ENCODE results near the gene DLK1.

DNA sequence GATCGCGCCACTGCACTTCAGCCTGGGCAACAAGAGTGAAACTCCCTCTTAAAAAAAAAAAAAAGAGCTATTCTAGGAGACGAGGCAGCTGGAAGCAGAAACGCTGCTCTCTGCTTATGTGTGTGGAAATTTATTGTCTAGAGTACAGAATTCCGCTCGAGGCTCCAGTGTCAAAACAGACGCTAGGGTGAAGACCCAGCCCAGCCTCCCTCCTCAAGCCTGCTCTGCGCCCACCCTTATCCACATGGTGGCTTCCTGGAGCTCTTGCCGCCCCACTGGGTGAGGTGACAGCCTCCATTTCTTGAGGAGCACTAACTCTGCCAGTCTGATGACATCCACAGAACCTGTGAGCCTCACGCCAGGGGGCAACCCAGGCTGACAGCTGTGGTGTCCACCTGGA, 49.5 kb upstream of the DLK1 start:
- TF ChIP-seq CTCF (IDR thresholded peaks at IDR 0.05) (no peak), POLR2A (IDR thresholded peaks at IDR 0.05) (no peak)

Data from body of pancreas (tissue), 4 donors.